Measurements from ENCODE around the gene NTM.
A peak's percentile ranks its signal among the peaks of the same experiment; 100 is the strongest.
"Not testable (repeated sequence)": the region's sequence is repeated elsewhere in the genome, so short reads cannot be mapped to it uniquely, and the experiment has no call there.

Gene NTM

GRCh38 chr11:131910523-131911387 is 540.3 kb downstream of the NTM start:
- peak; percentile 21 for DNase-seq

GRCh38 chr11:131911388-131912032 is 541.1 kb downstream of the NTM start:
- DNase-seq = not testable (repeated sequence)

GRCh38 chr11:131912134-131912533 is 541.7 kb downstream of the NTM start:
- no peak for DNase-seq

- no peak for DNase-seq
Measured at GRCh38 chr11:131913267-131913666, 542.9 kb downstream of the NTM start.

- DNase-seq = no peak
Measured at GRCh38 chr11:131914361-131914774, 544.0 kb downstream of the NTM start.

- no peak for DNase-seq
Measured at GRCh38 chr11:131916638-131917037, 546.2 kb downstream of the NTM start.

- no peak for DNase-seq
Measured at GRCh38 chr11:131917634-131918384, 547.4 kb downstream of the NTM start.

- no peak for DNase-seq
Measured at GRCh38 chr11:131918663-131919062, 548.2 kb downstream of the NTM start.

- no peak for DNase-seq
Measured at GRCh38 chr11:131922220-131922619, 551.8 kb downstream of the NTM start.

- no peak for DNase-seq
Measured at GRCh38 chr11:131923309-131923708, 552.9 kb downstream of the NTM start.

- DNase-seq = no peak
Measured at GRCh38 chr11:131924001-131924400, 553.6 kb downstream of the NTM start.

- no peak for DNase-seq
Measured at GRCh38 chr11:131924457-131925201, 554.2 kb downstream of the NTM start.

GRCh38 chr11:131925829-131926228 is 555.4 kb downstream of the NTM start:
- DNase-seq = no peak

- no peak for DNase-seq
Measured at GRCh38 chr11:131928992-131929391, 558.6 kb downstream of the NTM start.

- DNase-seq = peak; percentile 17
Measured at GRCh38 chr11:131932584-131933325, 562.3 kb downstream of the NTM start.

- no peak for DNase-seq
Measured at GRCh38 chr11:131934006-131934405, 563.6 kb downstream of the NTM start.

- DNase-seq = no peak
Measured at GRCh38 chr11:131938351-131938751, 567.9 kb downstream of the NTM start.

GRCh38 chr11:131940126-131940525 is 569.7 kb downstream of the NTM start:
- no peak for DNase-seq

GRCh38 chr11:131942878-131943277 is 572.5 kb downstream of the NTM start:
- DNase-seq = no peak

GRCh38 chr11:131943295-131943694 is 572.9 kb downstream of the NTM start:
- DNase-seq = no peak

GRCh38 chr11:131944736-131945135 is 574.3 kb downstream of the NTM start:
- DNase-seq = no peak

- DNase-seq = no peak
Measured at GRCh38 chr11:131945706-131946105, 575.3 kb downstream of the NTM start.

All from NCI-H1092 (cell line).